Right hindlimb (tissue), 1 donor: ENCODE data around the gene PHYKPL.
"Not testable (repeated sequence)": the region's sequence is repeated elsewhere in the genome, so short reads cannot be mapped to it uniquely, and the experiment has no call there.

Experiments used
- DNase-seq: peaks from one replicate; pipeline ENCODE4 v3.0.0-alpha.2; 2018

Gene PHYKPL

GRCh38 chr5:178205749-178206047, 26.9 kb downstream of the PHYKPL start:
- DNase-seq = no peak

GRCh38 chr5:178204935-178205748, 27.5 kb downstream of the PHYKPL start:
- DNase-seq = peak; percentile 81

GRCh38 chr5:178204182-178204934, 28.2 kb downstream of the PHYKPL start, which contains the start of gene HNRNPAB:
Gene HNRNPAB, plus strand, starts transcription at chr5:178204533. Its CDS starts 305 bp downstream, at chr5:178204838.
- peak; percentile 96 for DNase-seq

- no peak for DNase-seq
Observed at GRCh38 chr5:178203670-178204181, 28.9 kb downstream of the PHYKPL start.

GRCh38 chr5:178202541-178202940, 30.1 kb downstream of the PHYKPL start:
- DNase-seq = no peak

- no peak for DNase-seq
Observed at GRCh38 chr5:178201927-178202235, 30.7 kb downstream of the PHYKPL start.

- DNase-seq = no peak
Observed at GRCh38 chr5:178201221-178201926, 31.2 kb downstream of the PHYKPL start.

GRCh38 chr5:178199581-178200434, 32.8 kb downstream of the PHYKPL start:
- no peak for DNase-seq

- no peak for DNase-seq
Observed at GRCh38 chr5:178198706-178199105, 33.9 kb downstream of the PHYKPL start.

GRCh38 chr5:178198151-178198550, 34.5 kb downstream of the PHYKPL start:
- DNase-seq = not testable (repeated sequence)

- DNase-seq = no peak
Observed at GRCh38 chr5:178196986-178197385, 35.6 kb downstream of the PHYKPL start.

GRCh38 chr5:178196281-178196812, 36.3 kb downstream of the PHYKPL start:
- no peak for DNase-seq

GRCh38 chr5:178194026-178194425, 38.6 kb downstream of the PHYKPL start:
- no peak for DNase-seq

- DNase-seq = no peak
Observed at GRCh38 chr5:178193251-178193809, 39.3 kb downstream of the PHYKPL start.

- DNase-seq = no peak
Observed at GRCh38 chr5:178192787-178193186, 39.8 kb downstream of the PHYKPL start.

GRCh38 chr5:178192244-178192643, 40.4 kb downstream of the PHYKPL start:
- DNase-seq = no peak

- DNase-seq = no peak
Observed at GRCh38 chr5:178191661-178192060, 40.9 kb downstream of the PHYKPL start.

GRCh38 chr5:178189433-178189832, 43.2 kb downstream of the PHYKPL start:
- no peak for DNase-seq

- DNase-seq = no peak
Observed at GRCh38 chr5:178187014-178187413, 45.6 kb downstream of the PHYKPL start, which contains the start of gene GMCL2. Gene GMCL2, minus strand, starts transcription at chr5:178187371. Its CDS starts 72 bp downstream, at chr5:178187299.

- no peak for DNase-seq
Observed at GRCh38 chr5:178186427-178186826, 46.2 kb downstream of the PHYKPL start.

GRCh38 chr5:178182158-178182876, 50.3 kb downstream of the PHYKPL start:
- no peak for DNase-seq
